Type B pancreatic cell (in vitro differentiated cells): ENCODE data around the gene SMOC1. TPM values are rescaled to one million over a fixed set of nuclear protein-coding genes. Genes with fewer than 3 reads are reported as not detected.

ENCODE experiments used
- DNase-seq: peaks from one replicate; pipeline ENCODE4 v3.0.0; 2021; ENCODE audit warnings: mixed read lengths; ENCODE audit not compliant: unreplicated experiment; ENCODE audit errors: extremely low spot score
- H3K27ac Mint-ChIP-seq: 2 replicates; pipeline ENCODE4 v1.8.0; 2021; ENCODE audit warnings: mild to moderate bottlenecking, mixed read lengths
- H3K27me3 Mint-ChIP-seq: 2 replicates; pipeline ENCODE4 v1.8.0; 2021; ENCODE audit warnings: mixed read lengths
- H3K36me3 Mint-ChIP-seq: 2 replicates; pipeline ENCODE4 v1.8.0; 2021; ENCODE audit warnings: mixed read lengths
- H3K4me1 Mint-ChIP-seq: one replicate; pipeline ENCODE4 v1.8.0; 2021; ENCODE audit warnings: mixed read lengths; ENCODE audit not compliant: unreplicated experiment
- H3K4me3 Mint-ChIP-seq: 2 replicates; pipeline ENCODE4 v1.8.0; 2021; ENCODE audit warnings: mild to moderate bottlenecking, mixed read lengths
- H3K9me3 Mint-ChIP-seq: 2 replicates; pipeline ENCODE4 v1.8.0; 2021; ENCODE audit warnings: mixed read lengths
- CTCF ChIP-seq: fragments of 200-600 bp; sonication (generic); conservative IDR thresholded peaks from 2 replicates; pipeline ENCODE4 v1.5.0; 2021; ENCODE audit warnings: antibody characterized with exemption, mild to moderate bottlenecking
- total RNA-seq: library from RNA; stranded (reverse); gene quantifications from 2 replicates; pipeline ENCODE4 v1.2.1, GENCODE V29; 2021; ENCODE audit warnings: low replicate concordance

SMOC1 gene
- total RNA-seq, 1 donor from 2014 or later, result 20.7 TPM

GRCh38 chr14:69850086-69850735, 29.0 kb upstream of the SMOC1 start:
- no peak overlapping the region for H3K4me3 Mint-ChIP-seq
- peaks cover 20% of the 10 kb centered on the region for H3K4me1 Mint-ChIP-seq
- DNase-seq, result no peak

GRCh38 chr14:69850736-69851112, 28.5 kb upstream of the SMOC1 start:
- Mint-ChIP-seq H3K4me3 (no peak overlapping the region), H3K27ac (no peak overlapping the region)

More at GRCh38 chr14:69850086-69850735, 29.0 kb upstream of the SMOC1 start:
- Mint-ChIP-seq H3K27me3 (no peaks in the 10 kb centered on the region), H3K27ac (no peak overlapping the region), H3K9me3 (no peaks in the 10 kb centered on the region), H3K36me3 (no peaks in the 10 kb centered on the region)
- TF ChIP-seq CTCF, result peak; percentile 27

GRCh38 chr14:69852531-69853321, 26.5 kb upstream of the SMOC1 start:
- no peaks in the 10 kb centered on the region for H3K27me3 Mint-ChIP-seq
- TF ChIP-seq CTCF, result no peak
- DNase-seq, result no peak
- H3K27ac Mint-ChIP-seq, result no peak overlapping the region
- H3K36me3 Mint-ChIP-seq, result no peaks in the 10 kb centered on the region
- H3K4me1 Mint-ChIP-seq, result peaks cover 20% of the 10 kb centered on the region
- no peak overlapping the region for H3K4me3 Mint-ChIP-seq
- H3K9me3 Mint-ChIP-seq, result no peaks in the 10 kb centered on the region

More at GRCh38 chr14:69850736-69851112, 28.5 kb upstream of the SMOC1 start:
- no peaks in the 10 kb centered on the region for H3K9me3 Mint-ChIP-seq
- H3K4me1 Mint-ChIP-seq, result peaks cover 20% of the 10 kb centered on the region
- no peak for DNase-seq
- no peaks in the 10 kb centered on the region for H3K27me3 Mint-ChIP-seq
- no peaks in the 10 kb centered on the region for H3K36me3 Mint-ChIP-seq
- no peak for TF ChIP-seq CTCF

- Mint-ChIP-seq H3K4me1 (peaks cover 16% of the 10 kb centered on the region), H3K9me3 (no peaks in the 10 kb centered on the region), H3K36me3 (no peaks in the 10 kb centered on the region), H3K27me3 (no peaks in the 10 kb centered on the region), H3K4me3 (no peak overlapping the region), H3K27ac (no peak overlapping the region)
- TF ChIP-seq CTCF, result no peak
- no peak for DNase-seq
These were observed 25.4 kb upstream of the SMOC1 start for GRCh38 chr14:69853774-69854173.

- Mint-ChIP-seq H3K36me3 (no peaks in the 10 kb centered on the region), H3K27me3 (no peaks in the 10 kb centered on the region)
These were observed 24.6 kb upstream of the SMOC1 start for GRCh38 chr14:69854598-69854997.

More at GRCh38 chr14:69854598-69854997, 24.6 kb upstream of the SMOC1 start:
- Mint-ChIP-seq H3K4me1 (peaks cover 10% of the 10 kb centered on the region), H3K27ac (no peak overlapping the region), H3K9me3 (no peaks in the 10 kb centered on the region), H3K4me3 (no peak overlapping the region)
- no peak for DNase-seq
- TF ChIP-seq CTCF, result no peak
